ENCODE measurements around the gene NOM1. TPM values are rescaled to one million over a fixed set of nuclear protein-coding genes. Genes with fewer than 3 reads are reported as not detected.
"Not testable (repeated sequence)": the region's sequence is repeated elsewhere in the genome, so short reads cannot be mapped to it uniquely, and the experiment has no call there.

NOM1 gene
- total RNA-seq, 4 donors from 2014 or later = 2.6 to 26.2 (median 20.4) TPM

DNA sequence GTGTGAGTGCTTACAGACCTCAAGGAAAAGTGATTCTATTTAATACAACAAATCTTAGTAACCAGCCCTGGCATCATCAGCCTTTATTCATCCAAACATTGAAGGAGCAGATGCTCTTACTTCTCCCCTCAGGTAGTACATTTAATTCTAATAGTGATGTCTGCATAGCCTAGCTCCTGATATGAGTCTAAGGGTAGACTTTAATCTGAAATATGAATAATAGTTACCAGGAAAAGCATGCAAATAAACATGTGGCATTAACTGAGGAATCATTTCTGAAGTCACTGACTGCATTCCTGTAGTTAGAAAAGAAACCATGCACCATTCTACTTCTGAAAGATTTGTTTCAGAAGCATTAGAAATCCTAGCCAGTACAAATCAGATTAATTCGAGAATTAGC is 30.9 kb upstream of the NOM1 start:
- TF ChIP-seq POLR2A (IDR thresholded peaks at IDR 0.05) = no peak
- TF ChIP-seq, protein P1, sequence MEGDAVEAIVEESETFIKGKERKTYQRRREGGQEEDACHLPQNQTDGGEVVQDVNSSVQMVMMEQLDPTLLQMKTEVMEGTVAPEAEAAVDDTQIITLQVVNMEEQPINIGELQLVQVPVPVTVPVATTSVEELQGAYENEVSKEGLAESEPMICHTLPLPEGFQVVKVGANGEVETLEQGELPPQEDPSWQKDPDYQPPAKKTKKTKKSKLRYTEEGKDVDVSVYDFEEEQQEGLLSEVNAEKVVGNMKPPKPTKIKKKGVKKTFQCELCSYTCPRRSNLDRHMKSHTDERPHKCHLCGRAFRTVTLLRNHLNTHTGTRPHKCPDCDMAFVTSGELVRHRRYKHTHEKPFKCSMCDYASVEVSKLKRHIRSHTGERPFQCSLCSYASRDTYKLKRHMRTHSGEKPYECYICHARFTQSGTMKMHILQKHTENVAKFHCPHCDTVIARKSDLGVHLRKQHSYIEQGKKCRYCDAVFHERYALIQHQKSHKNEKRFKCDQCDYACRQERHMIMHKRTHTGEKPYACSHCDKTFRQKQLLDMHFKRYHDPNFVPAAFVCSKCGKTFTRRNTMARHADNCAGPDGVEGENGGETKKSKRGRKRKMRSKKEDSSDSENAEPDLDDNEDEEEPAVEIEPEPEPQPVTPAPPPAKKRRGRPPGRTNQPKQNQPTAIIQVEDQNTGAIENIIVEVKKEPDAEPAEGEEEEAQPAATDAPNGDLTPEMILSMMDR (IDR thresholded peaks at IDR 0.05) = no peak
- no peak for DNase-seq
- H3K27me3 ChIP-seq = no peaks in the 10 kb centered on the region
- no peaks in the 10 kb centered on the region for H3K36me3 ChIP-seq
- no peaks in the 10 kb centered on the region for H3K9me3 ChIP-seq
- H3K4me1 ChIP-seq = no peaks in the 10 kb centered on the region
- intact Hi-C loops (cut with DNase I; ENCODE audit: low total_unique reads) = no loop called here
- no peak overlapping the region for H3K4me3 ChIP-seq
- no peak overlapping the region for H3K27ac ChIP-seq

DNA sequence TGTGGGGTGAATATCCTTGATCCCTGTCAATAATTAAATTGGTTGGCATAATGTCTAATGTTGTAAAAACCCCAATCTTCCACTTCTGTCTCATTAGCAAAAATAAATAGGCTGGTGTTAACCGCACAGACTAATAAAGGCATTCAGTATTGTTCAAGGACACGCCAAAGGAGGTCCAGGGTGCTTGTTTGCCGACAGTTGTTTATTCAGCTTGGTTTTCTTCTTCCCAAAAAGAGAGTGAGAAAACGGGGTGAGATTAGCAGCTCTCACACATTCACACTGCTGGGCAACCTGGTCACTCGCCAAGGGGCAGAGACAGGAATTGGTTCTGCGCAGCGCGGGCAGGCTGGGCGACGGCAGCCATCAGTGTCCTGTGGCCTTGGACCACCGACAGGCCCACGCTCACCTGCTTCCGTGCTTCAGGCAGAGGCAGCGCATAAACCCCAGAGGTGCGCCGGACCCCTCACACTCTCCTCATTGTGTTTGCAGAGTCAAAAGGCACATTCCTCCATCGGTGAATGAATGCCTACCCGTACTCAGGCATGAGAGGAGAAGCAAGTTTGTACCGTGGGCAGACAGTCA is 30.3 kb upstream of the NOM1 start:
- Histone ChIP-seq H3K36me3 (no peaks in the 10 kb centered on the region), H3K27me3 (no peaks in the 10 kb centered on the region), H3K4me3 (no peak overlapping the region), H3K27ac (no peak overlapping the region), H3K9me3 (no peaks in the 10 kb centered on the region), H3K4me1 (no peaks in the 10 kb centered on the region)
- no peak for DNase-seq
- intact Hi-C loops (cut with DNase I; ENCODE audit: low total_unique reads) = no loop called here
- no peak for TF ChIP-seq POLR2A (IDR thresholded peaks at IDR 0.05)
- TF ChIP-seq, protein P1 (IDR thresholded peaks at IDR 0.05) = no peak

DNA sequence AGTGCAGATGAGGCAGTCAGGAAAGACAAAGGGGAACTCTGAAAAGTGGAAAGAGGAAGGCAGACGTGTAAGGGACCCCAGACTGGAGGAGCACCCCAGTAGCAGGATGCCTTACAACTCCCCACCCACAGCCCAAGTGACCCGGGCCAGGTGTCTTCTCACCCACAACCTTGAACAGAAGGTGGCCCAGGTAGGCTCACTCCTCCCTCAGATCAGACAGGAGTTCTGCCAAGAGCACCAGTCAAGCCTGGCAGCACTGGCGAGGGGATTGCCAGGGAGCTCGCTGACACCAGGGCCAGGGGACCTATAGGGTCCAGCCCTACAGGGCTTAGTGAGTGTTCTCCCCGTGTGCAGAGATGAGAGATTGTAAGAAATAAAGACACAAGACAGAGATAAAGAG is 29.4 kb upstream of the NOM1 start:
- no peak overlapping the region for H3K27ac ChIP-seq
- no peaks in the 10 kb centered on the region for H3K4me1 ChIP-seq
- H3K36me3 ChIP-seq = no peaks in the 10 kb centered on the region
- no peak for DNase-seq
- no peaks in the 10 kb centered on the region for H3K27me3 ChIP-seq
- TF ChIP-seq, protein P1 (IDR thresholded peaks at IDR 0.05) = no peak
- TF ChIP-seq POLR2A (IDR thresholded peaks at IDR 0.05) = no peak
- intact Hi-C loops (cut with DNase I; ENCODE audit: low total_unique reads) = no loop called here
- H3K4me3 ChIP-seq = no peak overlapping the region
- no peaks in the 10 kb centered on the region for H3K9me3 ChIP-seq

DNA sequence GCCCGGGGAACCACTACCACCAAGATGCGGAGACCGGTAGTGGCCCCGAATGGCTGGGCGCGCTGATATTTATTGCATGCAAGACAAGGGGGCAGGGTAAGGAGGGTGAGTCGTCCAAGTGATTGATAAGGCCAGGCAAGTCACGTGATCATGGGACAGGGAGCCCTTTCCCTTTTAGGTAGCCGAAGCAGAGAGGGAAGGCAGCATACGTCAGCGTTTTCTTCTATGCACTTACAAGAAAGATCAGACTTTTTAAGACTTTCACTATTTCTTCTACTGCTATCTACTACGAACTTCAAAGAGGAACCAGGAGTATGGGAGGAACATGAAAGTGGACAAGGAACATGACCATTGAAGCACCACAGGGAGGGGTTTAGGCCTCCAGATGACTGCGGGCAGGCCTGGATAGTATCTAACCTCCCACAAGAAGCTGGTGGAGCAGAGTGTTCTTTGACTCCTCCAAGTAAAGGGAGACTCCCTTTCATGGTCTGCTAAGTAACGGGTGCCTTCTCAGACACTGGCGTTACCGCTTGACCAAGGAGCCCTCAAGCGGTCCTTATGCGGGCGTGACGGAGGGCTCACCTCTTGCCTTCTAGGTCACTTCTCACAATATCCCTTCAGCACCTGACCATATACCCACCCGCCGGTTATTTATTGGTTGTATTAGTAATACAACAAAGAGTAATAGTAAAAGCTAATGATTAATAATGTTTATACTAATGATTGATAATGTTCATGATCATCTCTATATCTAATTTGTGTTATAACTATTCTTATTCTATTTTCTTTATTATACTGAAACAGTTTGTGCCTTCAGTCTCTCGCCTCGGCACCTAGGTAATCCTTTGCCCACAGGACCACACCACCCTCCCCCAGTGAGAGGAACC is 28.8 kb upstream of the NOM1 start:
- H3K36me3 ChIP-seq, H3K27me3 ChIP-seq, H3K4me1 ChIP-seq: not testable (repeated sequence)

DNA sequence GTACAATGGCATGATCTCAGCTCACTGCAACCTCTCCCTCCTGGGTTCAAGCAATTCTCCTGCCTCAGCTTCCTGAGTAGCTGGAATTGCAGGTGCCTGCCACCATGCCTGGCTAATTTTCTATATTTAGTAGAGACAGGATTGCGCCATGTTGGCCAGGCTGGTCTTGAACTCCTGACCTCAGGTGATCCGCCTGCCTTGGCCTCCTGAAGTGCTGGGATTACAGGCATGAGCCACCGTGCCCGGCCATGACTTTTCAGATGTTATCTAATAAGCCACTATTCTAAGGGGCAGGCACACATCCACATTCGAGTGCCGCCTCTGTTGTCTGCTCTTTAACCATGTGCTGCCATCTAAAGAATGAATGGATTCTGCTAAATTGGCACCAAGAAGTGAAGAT is 27.2 kb upstream of the NOM1 start:
- H3K9me3 ChIP-seq; H3K27ac ChIP-seq; H3K36me3 ChIP-seq; DNase-seq; H3K4me1 ChIP-seq; intact Hi-C loops (cut with DNase I; ENCODE audit: low total_unique reads); H3K4me3 ChIP-seq; H3K27me3 ChIP-seq: not testable (repeated sequence)

More for the DNA sequence above, 28.8 kb upstream of the NOM1 start:
- DNase-seq; H3K4me3 ChIP-seq; intact Hi-C loops (cut with DNase I; ENCODE audit: low total_unique reads); H3K9me3 ChIP-seq; H3K27ac ChIP-seq: not testable (repeated sequence)

DNA sequence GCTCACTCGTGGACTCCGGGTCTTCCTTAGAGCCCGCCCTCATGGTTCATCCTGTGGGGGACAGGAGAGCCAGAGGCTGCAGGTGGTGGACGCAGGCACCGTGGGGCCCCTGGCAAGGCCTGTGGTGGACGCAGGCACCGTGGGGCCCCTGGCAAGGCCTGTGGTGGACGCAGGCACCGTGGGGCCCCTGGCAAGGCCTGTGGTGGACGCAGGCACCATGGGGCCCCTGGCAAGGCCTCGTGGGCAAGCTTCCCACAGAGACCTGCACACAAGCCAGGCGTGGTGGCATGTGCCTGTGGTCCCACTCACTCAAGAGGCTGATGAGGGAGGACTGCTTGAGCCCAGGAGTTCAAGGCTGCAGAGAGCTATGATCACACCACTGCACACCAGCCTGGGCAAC is 23.7 kb upstream of the NOM1 start:
- H3K9me3 ChIP-seq; H3K27me3 ChIP-seq; H3K4me1 ChIP-seq; H3K27ac ChIP-seq; H3K4me3 ChIP-seq; DNase-seq; intact Hi-C loops (cut with DNase I; ENCODE audit: low total_unique reads); H3K36me3 ChIP-seq: not testable (repeated sequence)

All from uterus (tissue), 4 donors.